ENCODE measurements around the gene NAALADL1. TPM values are rescaled to one million over a fixed set of nuclear protein-coding genes. Genes with fewer than 3 reads are reported as not detected.

Gene NAALADL1
- total RNA-seq, 1 experiment from 2014 or later: not detected

- no TSS peak for BruUV-seq (replicated peaks)
- ATAC-seq: no peak; the same call in 1 of the 2 replicates
- RAD21 ChIA-PET (ENCODE audit: low non-redundant PET in 1 of 2, low total read pairs in 2 of 2, uncharacterized antibody in 2 of 2, unreplicated experiment in 2 of 2): no interaction called here
Observed at GRCh38 chr11:65102142-65103095, 44.1 kb upstream of the NAALADL1 start.

More at GRCh38 chr11:65102142-65103095, 44.1 kb upstream of the NAALADL1 start:
- peaks cover 3 to 6% of the 10 kb centered on the region in 2 experiments; a peak in 2 of 4 replicates for H3K36me3 ChIP-seq (ENCODE audit: control insufficient read depth in 1 of 2, insufficient read depth in 2 of 2, low read length in 2 of 2)
- H3K79me2 ChIP-seq (ENCODE audit: insufficient read depth, low read length): peaks cover 32% of the 10 kb centered on the region
- no peaks in the 10 kb centered on the region for H3K9me3 ChIP-seq (ENCODE audit: control insufficient read depth in 1 of 2, insufficient read depth in 1 of 2, low read depth in 1 of 2, low read length in 2 of 2)
- H3K27me3 ChIP-seq (ENCODE audit: insufficient read depth, low read length): no peaks in the 10 kb centered on the region
- ChIA-PET CTCF (interaction anchor here (1.5 kb wide), 1 partner anchor 9 kb away, joined by 8 read pairs; the partner anchor contains the start of gene TM7SF2), POLR2A (interaction anchor here (1.9 kb wide), 1 partner anchor 9 kb away, joined by 9 read pairs; the partner anchor contains the start of gene TM7SF2)
- TF ChIP-seq CTCF (IDR thresholded peaks at IDR 0.05 in 2 of 3, conservative IDR thresholded peaks at IDR 0.05 in 1 of 3; ENCODE audit: borderline replicate concordance in 1 of 3, insufficient read depth in 1 of 3, low read depth in 2 of 3, low read length in 2 of 3): no peak
- no peak for TF ChIP-seq CBX3 (IDR thresholded peaks at IDR 0.05; ENCODE audit: low read depth)
- H4K20me1 ChIP-seq (ENCODE audit: insufficient read depth): no peaks in the 10 kb centered on the region
- peaks cover 0 to under 1% of the 10 kb centered on the region in 2 experiments; a peak in 1 of 4 replicates for H3K4me1 ChIP-seq (ENCODE audit: control insufficient read depth in 1 of 2, insufficient read depth in 2 of 2, low read length in 2 of 2)
- no peak overlapping the region for H2AFZ ChIP-seq (ENCODE audit: low read depth, low read length, poor library complexity, severe bottlenecking)
- no peak for DNase-seq (ENCODE audit: low read depth, low spot score)
- intact Hi-C loops (cut with micrococcal nuclease): no loop called here
- no peak overlapping the region for H3K4me2 ChIP-seq (ENCODE audit: low read length)
- H3K27ac ChIP-seq (ENCODE audit: low read depth, low read length): no peak overlapping the region
- no peak overlapping the region for H3K4me3 ChIP-seq (replicated peaks in 1 of 2; ENCODE audit: low read depth in 1 of 2, low read length in 2 of 2)
- no peak overlapping the region for H3K9ac ChIP-seq (ENCODE audit: low read length)
- H3K9me2 ChIP-seq (ENCODE audit: insufficient read depth): no peaks in the 10 kb centered on the region
